Hematopoietic multipotent progenitor cell treated with erythropoietin and hydrocortisone succinate and interleukin-3 and kit ligand, for 6 days (in vitro differentiated cells): ENCODE measurements around the gene C8B.

Experiments
- DNase-seq: peaks from one replicate; pipeline ENCODE4 v3.0.0-alpha.2; 2015

Gene C8B

DNA sequence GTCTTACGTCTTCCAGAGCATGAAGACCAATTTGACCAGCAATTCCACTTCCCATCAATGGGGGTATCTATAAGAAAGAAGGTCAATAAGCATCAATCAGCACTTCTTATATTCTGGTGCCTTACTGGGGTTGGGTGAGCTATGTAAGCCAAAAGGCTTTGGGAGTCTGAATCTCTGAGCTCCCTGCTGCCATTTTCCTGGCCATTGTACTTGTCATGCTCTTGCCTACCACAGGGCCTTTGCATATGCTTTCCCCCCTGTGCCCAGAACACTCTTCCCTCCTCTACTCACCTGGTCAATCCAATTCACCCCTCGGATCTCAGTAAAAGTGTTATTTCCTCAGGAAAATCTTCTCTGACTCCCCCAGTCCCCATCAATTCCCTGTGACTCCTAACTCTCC, 36.3 kb downstream of the C8B start:
- DNase-seq, result no peak

DNA sequence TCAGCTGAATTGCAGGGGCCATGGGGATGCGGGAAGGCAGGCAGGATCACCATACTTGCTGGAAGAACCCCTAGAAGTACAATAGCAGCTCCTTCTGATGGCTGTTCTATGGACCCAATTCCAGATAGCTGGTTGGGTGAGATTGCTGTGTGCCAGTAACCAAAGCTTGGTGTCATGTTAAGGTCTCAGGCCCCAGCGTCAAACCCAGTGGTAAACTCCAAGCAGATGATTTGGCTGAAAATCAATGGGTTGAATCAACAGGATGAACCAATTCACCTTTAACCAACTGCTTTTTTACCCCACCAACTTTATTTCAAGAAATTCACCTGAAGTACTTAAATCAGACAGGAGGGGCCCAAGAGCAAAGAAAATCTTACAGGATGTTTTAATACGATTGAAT, 37.8 kb downstream of the C8B start:
- DNase-seq, result no peak

DNA sequence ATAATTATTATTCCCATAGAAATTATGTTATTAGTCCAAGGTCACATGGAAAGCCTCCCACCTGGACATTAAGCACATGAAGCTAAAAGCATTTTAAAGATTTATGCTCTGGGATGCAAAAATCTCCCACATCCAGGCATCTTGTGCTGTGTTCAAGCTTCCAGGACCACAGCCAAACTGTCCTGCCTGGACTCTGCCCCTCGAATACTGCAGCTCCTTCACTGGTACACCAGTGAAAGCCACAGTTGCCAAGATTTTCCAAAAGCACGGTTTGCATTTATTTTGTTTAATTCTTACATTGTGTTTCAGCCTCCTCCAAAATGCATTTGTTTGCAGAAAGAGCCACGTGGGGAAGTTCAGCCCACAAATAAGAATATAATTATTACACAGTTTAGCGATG, 38.6 kb downstream of the C8B start:
- no peak for DNase-seq

DNA sequence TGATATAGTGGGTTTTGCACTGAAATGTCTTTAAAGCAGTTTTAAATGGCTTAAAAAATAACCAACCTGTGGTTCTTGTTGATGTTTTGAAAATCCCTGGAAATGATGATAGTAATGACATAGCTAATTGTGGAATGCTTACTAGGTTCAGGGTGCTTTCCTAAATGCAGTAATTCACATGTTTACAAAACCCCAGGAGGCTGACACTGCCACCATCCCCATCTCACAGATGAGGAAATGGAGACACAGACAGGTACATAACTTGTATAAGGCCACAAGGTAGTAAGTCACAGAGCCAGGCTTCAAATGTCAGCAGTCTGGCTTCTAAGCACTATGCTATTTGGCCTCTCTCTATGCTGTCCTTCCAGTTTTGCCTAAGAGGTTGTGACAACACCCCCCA, 40.6 kb downstream of the C8B start:
- DNase-seq, result no peak

DNA sequence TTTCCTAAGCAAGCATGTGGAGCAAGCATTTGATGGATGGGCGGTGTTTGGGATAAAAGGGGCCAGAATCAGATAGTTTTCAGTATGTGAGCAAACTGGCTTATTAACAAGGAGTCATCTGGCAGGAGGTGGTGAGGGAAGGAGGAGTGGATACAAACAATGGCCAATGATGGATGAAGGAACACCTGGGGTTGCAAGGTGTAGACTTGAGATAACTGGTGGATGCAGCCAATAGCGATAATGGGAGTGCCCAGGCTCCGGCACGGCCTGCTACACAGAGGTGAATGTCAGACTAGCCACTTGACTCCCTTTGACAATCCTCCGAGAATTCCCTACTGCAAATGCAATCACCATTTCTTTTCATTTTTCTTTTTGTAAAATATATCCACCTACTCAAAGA, 41.7 kb downstream of the C8B start:
- DNase-seq, result no peak

DNA sequence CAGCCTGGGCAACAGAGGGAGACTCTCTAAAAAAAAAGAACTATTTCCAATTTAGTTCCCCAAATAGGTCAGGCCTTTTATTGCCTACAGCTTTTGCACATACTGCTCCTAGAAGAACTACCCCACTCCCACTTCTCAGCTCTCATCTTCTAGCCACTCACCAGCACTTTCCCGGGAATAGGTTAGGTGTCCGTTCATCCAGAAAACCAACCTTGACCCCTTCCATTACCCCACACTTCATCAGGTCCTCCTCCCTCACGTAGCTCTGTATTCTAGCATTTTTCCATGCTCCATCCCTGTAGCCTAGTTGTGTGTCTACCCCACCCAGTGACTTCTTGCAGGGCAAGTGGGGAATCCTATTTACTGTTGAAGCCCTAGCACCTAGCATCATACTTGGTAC, 42.6 kb downstream of the C8B start:
- DNase-seq, result no peak

DNA sequence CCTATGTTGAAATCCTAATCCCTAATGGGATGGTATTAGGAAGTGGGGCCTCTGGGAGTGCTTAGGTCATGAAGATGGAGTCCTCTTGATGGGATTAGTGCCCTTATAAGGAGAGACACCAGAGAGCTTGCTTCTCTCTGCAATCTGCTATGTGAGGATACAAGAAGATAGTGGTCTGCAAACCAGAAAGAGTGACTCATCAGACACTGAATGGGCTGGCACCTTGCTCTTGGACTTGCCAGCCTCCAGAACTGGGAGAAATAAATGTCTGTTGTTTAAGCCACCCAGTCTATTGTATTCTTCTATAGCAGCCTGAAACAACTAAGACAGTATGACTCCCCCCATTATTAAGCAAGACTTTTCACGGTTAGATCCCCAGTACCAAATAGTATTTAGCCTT, 43.3 kb downstream of the C8B start:
- no peak for DNase-seq

DNA sequence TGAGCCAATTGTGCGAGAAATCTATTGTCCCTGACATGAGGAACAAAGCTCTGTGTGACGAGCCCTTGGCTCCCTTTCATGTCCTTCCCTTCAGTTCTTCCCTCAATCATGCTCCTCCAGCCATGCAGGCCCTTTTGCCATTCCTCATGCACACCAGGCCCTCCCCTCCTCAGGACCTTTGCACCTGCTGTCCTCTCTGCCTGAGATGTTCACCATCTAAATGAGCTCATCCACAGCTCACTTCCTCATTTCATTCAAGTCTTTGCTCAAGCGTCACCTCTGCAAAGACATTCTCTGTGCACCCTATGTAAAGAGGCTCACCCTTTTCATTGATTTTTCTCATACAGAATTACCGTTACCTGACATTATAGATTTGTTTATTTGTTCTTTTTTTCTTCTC, 43.7 kb downstream of the C8B start:
- DNase-seq, result no peak

DNA sequence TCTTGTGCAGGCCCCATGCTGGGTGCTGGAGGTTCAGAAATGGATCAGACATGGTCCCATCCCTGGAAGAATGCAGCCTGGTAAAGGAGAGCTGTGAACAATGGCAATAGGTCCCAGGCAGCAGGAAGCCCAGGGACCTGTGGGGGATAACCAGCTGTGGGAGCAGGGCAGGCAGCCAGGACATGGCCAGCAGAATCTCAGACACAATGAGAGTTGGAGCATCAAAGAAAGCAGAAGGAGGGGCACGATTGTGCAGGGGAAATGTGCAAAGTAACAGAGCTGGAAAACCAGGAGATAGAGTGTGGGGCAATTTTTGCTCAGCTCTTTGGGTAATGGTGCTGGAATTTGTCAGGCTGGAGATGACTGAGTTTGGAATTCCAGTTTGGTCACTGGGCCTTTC, 44.3 kb downstream of the C8B start:
- no peak for DNase-seq

DNA sequence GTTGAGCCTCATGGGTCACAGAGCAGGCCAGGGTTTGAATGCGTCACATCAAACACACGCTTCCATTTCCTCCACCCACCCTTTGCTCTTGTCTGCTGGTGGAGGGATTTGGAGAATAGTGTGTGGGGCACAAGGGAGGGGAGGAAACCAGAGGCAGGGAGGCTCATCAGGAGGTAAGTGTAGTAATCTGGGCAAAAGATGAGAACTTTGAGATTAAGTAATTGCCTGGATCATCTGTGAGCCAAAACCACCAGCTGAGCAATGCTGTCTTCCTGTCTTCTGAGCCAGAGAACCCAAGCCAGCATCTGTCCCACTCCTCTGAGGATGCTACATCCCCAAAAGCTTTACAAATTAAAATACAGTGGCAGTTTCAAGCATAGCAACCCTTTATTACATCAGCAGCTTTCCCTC, 45.2 kb downstream of the C8B start:
- no peak for DNase-seq

DNA sequence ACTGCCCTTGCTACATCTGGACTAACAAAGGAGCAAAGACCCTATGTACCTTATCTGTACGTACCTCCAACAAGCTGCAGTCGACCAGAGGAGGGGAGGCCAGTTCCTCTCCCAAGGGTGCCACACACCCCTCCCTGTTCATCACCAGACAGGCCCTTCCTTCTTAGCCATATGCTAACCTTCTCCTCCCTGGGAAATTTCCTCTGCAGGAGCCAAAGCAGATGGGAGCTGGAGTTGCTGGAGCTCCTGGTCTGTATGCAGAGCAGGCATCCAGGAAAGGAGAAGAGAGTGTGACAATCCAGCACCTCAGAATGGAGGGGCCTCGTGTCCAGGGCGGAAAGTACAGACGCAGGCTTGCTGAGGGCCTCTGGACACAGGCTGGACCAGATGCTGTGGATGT, 48.5 kb downstream of the C8B start:
- DNase-seq, result no peak

DNA sequence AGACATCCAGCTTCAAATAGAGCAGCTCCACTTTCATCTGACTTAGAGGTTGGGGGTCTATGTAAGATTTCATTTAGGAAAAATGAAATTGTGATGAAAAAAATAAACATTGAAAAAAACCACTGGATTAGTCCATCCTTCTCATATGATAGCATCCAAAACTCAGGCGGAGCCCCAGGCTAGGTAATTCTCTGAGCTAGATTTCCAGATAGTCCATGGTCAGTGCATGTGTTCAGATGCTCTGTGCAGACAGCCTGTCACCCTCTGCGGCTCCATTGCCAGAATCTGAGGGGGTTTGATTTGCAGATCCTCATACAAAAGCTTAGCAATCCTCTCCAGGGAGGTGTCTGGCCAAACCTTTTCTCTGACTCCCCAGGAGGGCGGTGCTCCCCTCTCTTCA, 49.2 kb downstream of the C8B start:
- DNase-seq, result no peak

DNA sequence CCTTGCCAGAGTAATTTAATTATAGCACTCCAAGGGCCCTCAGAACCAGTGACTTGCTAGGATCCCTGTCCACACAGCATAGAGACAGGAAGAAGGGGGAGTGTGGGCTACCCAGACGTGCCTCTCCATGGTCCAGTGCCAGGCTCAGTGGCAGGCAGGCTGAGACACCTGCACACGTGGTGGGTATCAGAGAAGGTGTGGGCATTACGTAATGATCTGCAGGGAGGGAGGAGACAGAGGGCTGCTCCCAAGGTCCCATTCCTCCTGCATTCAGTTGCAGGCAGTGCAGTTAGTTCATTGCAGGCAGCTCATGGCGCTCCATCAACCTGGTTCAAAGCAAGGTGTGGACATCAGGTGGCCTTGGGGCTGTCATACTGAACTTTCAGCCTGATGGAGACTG, 49.9 kb downstream of the C8B start:
- DNase-seq, result no peak

DNA sequence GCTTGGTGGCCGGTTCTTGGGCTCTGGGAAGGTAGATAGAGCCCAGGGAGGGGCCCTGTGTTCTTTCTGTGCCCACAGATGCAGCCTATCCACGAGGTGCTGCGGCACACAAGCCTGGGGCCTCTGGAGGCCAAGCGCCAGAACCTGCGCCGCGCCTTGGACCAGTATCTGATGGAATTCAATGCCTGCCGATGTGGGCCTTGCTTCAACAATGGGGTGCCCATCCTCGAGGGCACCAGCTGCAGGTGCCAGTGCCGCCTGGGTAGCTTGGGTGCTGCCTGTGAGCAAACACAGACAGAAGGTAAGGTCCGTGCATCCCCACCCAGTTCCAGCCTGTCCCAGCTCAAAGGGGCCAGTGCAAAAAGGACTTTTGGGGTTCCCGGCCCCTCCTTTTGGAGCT, 53.5 kb downstream of the C8B start:
- DNase-seq, result no peak

DNA sequence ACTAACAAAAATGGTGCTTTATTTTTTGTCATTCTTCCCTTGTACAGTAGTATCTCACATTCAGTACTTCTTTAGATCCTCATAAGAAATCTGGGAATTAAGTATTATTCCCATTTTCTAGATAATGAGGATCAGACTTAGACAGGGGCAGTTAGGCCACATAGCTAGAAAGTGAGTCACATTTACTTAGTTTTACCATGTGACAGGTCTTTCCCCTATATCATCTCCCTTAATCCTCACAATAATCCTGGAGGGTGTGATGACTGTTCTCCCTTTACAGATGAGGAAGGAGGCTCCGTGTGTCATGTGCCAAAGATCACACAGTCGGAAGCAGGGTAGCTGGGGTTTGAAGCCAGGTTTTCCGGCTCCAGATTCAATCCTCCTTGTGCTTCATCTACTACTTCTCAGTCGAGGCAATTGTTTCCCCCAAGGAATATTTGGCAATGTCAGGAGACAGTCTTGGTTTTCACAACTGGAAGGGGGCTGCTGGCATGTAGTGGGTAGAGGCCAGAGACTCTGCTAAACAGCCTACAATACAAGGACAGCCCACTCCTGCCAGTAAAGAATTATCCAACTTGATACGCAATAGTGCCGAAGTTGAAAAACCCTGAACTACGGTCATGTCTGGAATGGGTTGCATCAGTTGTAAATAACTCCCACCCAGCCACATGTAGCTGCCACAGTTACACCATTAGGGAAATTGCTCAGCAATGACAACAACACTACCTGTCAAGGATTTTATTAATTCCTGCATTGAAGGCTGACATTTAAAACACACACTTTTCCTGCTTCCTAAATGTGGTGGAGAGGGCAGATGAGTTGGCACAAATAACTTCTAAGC, 54.5 kb downstream of the C8B start:
- no peak for DNase-seq

DNA sequence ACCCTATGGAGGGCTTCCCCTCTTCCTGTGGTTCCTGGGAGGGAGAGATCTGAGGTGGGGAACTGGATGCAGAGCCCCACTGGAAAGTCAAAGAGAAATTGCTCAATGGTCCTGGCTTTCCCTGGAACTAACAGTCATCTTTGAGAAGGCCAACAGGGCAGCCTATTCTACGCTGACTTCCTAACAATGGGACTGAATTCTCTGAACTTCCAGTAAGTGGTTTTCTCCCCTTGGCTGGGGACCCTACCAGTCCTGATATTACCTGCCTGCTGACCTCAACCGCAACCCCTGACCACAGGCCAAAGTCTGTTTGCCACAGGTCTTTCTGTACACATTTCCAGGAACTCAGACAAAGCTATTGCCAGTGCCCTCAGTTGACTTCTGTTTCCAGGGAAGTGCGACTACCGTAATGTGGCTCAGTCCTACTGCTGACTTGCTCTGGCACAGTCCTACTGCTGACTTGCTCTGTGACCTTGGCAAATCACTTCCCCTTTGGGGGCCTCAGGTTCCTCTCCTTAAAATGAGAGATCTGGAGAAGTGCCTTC, 55.3 kb downstream of the C8B start:
- DNase-seq, result peak; percentile 21

DNA sequence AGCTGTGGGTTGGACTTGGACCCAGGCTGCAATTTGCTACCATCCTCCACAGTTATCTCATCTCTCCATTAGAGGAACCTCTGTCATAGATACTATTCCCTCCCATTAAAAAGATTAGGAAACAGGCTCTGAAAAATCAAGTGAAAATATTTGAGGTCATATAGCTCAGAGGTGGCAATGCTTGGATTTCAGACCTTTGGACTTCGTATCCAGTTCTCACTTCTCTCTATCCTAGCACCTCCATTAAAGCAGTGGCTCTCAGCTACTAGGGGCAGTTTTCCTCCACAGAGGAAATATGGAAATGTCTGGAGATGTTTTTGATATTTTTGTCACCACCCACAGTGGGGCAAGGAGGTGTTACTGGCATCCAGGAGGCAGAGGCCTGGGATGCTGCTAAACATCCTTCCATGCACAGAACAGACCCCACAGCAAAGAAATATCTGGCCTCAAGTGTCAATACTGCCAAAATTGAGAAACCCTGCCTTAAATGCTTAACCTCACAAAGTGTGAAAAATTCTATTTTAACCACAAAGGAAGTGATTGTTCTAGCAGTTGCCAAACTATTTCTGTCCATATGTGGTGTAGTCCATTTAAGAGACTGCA, 57.1 kb downstream of the C8B start:
- peak; percentile 8 for DNase-seq

DNA sequence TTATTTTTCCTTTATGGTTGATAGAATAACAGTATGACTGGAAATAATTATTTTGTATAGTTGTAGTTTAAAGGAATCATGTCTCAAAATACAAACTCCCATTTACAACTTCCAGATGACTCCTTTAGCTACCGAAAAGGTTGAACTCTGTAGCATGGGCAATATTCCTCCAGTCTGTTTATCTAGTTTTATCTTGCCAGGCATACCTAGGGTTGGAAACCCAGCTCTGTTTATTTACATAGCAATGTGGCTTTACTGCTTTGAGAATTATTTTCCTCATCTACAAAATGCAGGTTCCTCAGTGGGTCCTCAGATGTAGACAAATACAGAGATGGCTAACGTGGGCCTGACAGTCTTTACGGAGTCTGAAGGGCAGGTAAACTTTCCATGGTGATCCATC, 60.1 kb downstream of the C8B start:
- DNase-seq, result no peak

DNA sequence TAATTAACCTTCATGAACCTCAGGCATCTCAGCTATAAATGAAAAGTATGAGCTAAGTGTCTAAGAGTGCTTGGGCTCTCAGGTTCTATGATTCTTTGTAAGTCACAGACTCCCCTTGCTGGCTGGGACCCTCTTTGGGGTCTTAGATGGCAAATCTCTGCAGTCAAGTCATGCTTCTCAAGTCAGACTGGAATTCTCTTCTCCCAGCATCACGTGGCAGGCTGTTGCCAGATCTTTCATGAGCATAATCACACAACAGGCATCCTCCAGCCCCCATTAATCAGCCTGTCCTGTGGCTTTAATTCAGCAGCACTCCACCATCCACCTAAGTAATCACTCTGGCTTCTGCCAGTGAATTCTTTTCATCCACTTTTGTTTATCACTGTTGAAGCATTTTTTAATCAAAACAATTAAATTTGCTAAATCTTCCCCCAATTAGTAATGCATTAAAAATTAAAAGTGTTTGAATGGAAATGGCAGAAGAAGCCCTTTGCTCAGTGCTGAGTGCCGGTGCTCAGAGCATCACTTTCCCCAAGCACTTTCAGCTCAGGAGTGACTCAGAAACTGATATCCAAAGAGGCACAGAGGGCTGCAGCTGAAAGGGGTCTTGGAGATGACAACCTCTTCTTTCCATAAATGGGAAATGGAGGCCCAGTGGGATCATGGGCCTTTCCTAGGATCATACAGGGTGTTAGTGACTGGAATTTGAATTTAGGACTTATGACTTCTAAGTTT, 61.0 kb downstream of the C8B start:
- no peak for DNase-seq

DNA sequence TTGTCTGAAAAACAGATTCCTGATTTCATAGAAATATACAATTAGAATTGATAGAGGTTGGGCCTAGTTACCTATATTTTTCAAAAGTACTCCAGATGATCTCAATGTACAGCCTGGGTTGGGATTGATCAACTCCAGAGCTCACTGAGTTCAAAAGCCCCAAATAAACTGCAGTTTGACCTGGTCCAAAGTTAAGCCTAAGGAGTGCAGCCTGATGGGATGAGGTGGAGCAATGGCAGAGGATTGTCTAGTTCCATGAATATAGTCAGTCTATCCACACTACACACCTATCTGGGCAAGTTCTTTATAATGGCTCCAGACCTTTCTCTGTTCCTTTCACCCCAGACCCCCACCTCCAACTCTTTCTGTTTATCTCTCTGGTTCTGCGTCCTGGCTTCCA, 62.0 kb downstream of the C8B start:
- no peak for DNase-seq

DNA sequence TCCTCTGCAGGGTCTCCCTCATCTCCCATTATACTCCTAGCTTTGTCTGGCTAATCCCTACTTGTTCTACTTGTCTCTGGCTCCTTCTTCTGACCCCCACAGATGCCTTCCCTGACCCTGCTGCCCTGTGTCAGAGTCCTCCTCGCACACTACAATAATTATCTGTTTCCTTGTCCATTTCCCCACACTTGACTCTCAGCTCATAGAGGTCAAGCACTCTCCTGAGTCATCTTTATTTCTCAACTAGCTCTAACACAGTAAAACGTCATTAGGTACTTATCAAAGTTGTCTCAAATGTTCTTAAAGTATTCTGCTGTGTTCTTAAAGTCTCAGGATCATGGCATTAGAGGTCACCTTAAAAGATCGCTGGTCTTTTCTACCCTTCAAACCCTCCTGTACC, 64.1 kb downstream of the C8B start:
- no peak for DNase-seq

DNA sequence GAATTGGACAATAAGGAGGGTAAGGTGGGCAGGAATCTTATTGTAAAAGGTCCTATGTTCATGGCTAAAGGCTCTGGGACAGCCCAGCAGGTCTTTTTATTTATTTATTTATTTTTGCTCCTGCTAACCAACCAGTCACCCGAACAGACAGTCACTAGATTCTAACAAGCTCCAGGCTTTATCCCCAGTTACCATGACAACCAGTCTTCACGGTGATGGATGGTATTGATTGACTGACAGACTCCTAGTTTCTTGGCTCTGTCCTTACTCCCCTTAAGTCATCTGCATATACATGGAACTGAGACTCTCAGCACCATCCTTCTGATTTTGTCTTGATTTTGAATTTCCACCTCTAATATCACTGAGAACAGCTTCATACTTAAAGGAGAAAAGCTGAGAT, 66.9 kb downstream of the C8B start:
- no peak for DNase-seq

DNA sequence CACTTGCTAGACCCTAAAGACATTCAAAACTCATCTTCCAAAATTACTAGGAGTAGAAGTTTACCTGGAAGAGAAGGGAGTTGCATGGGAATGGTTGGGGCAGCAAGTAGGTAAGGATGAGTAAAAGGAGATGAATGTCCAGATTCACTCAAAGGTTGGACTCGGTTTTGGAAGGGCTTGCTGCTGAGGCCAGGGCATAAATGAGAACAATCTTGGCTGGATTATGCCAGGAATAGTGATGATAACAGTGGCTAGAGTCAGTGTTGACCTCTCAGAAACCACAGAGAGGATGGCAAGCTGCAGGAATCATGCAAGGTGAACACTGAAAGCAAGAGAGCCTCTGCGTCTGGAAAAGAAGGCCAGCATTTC, 67.8 kb downstream of the C8B start:
- no peak for DNase-seq
